GM23338 (cell line): ENCODE measurements around the gene SPZ1. TPM values are rescaled to one million over a fixed set of nuclear protein-coding genes. Genes with fewer than 3 reads are reported as not detected.
A peak's percentile ranks its signal among the peaks of the same experiment; 100 is the strongest.

Source experiments
- ATAC-seq: fragments of 200-7000 bp; cut with Tn5 transposase; 3 replicates; pipeline ENCODE4 v1.9.1; 2020
- DNase-seq: peaks from one replicate; pipeline ENCODE4 v3.0.0-alpha.2; 2015; ENCODE audit warnings: low spot score
- H2AFZ ChIP-seq: fragments of 200-600 bp; sonication (generic); 2 replicates; pipeline ENCODE4 v1.8.0; 2016; ENCODE audit warnings: antibody characterized with exemption, mild to moderate bottlenecking, moderate library complexity
- H3F3A ChIP-seq: fragments of 200-600 bp; sonication (generic); replicated peaks from 2 replicates; pipeline ENCODE4 v1.8.0; 2017; ENCODE audit warnings: antibody characterized with exemption, mixed run types, low read depth
- H3K27ac ChIP-seq: fragments of 200-600 bp; sonication (generic); 2 replicates; pipeline ENCODE4 v1.6.1; 2016; ENCODE audit warnings: low read depth
- H3K27me3 ChIP-seq: fragments of 200-600 bp; sonication (generic); 2 replicates; pipeline ENCODE4 v1.8.0; 2016; ENCODE audit warnings: mild to moderate bottlenecking, mixed run types, moderate library complexity; ENCODE audit not compliant: insufficient read depth
- H3K36me3 ChIP-seq: fragments of 200-600 bp; sonication (generic); 2 replicates; pipeline ENCODE4 v1.8.0; 2016; ENCODE audit warnings: mild to moderate bottlenecking; ENCODE audit not compliant: insufficient read depth
- H3K4me1 ChIP-seq: fragments of 200-600 bp; sonication (generic); 2 replicates; pipeline ENCODE4 v1.8.0; 2016; ENCODE audit warnings: mild to moderate bottlenecking, moderate library complexity; ENCODE audit not compliant: insufficient read depth
- H3K4me2 ChIP-seq: fragments of 200-600 bp; sonication (generic); 2 replicates; pipeline ENCODE4 v1.7.1; 2017; ENCODE audit warnings: mixed run types
- H3K4me3 ChIP-seq: fragments of 200-600 bp; sonication (generic); 2 replicates; pipeline ENCODE4 v1.6.1; 2016; ENCODE audit warnings: mixed run types
- H3K79me2 ChIP-seq: fragments of 200-600 bp; sonication (generic); replicated peaks from 2 replicates; pipeline ENCODE4 v1.8.0; 2017; ENCODE audit warnings: mild to moderate bottlenecking; ENCODE audit not compliant: insufficient read depth
- H3K9me2 ChIP-seq: fragments of 200-600 bp; sonication (generic); 2 replicates; pipeline ENCODE4 v1.8.0; 2017; ENCODE audit not compliant: insufficient read depth
- H4K20me1 ChIP-seq: fragments of 200-600 bp; sonication (generic); replicated peaks from 2 replicates; pipeline ENCODE4 v1.8.0; 2017; ENCODE audit warnings: mild to moderate bottlenecking; ENCODE audit not compliant: insufficient read depth
- H3K27ac Mint-ChIP-seq: 2 replicates; pipeline ENCODE4 v1.8.0; 2020; ENCODE audit warnings: inconsistent platforms, mild to moderate bottlenecking, moderate library complexity, mixed read lengths
- H3K27me3 Mint-ChIP-seq: 3 replicates; pipeline ENCODE4 v1.8.0; 2022; ENCODE audit warnings: low read depth, mild to moderate bottlenecking, moderate library complexity, mixed read lengths, inconsistent platforms; ENCODE audit not compliant: insufficient read depth, poor library complexity
- H3K36me3 Mint-ChIP-seq: 3 replicates; pipeline ENCODE4 v1.8.0; 2021; ENCODE audit warnings: low read depth, mild to moderate bottlenecking, inconsistent platforms, moderate library complexity, mixed read lengths
- H3K4me1 Mint-ChIP-seq: 3 replicates; pipeline ENCODE4 v1.8.0; 2020; ENCODE audit warnings: mild to moderate bottlenecking, inconsistent platforms, mixed read lengths
- H3K4me3 Mint-ChIP-seq: 3 replicates; pipeline ENCODE4 v1.8.0; 2021; ENCODE audit warnings: moderate library complexity, mild to moderate bottlenecking, inconsistent platforms, mixed read lengths
- H3K9me3 Mint-ChIP-seq: 3 replicates; pipeline ENCODE4 v1.8.0; 2020; ENCODE audit warnings: moderate library complexity, mild to moderate bottlenecking, inconsistent platforms, mixed read lengths
- EZH2phosphoT487 ChIP-seq: fragments of 200-600 bp; sonication (generic); IDR thresholded peaks from one replicate; pipeline ENCODE4 v1.8.1; 2018; ENCODE audit warnings: antibody characterized with exemption; ENCODE audit not compliant: unreplicated experiment
- JUNB ChIP-seq: IDR thresholded peaks from one replicate; pipeline ENCODE4 v1.6.1; 2016; ENCODE audit warnings: antibody characterized with exemption; ENCODE audit not compliant: unreplicated experiment
- ZNF331 ChIP-seq: fragments of 250-450 bp; sonication (Bioruptor Pico); IDR thresholded peaks from 2 replicates; pipeline ENCODE4 v1.5.0; 2020; ENCODE audit warnings: low read depth, mild to moderate bottlenecking, moderate library complexity
- polyA plus RNA-seq: library from polyadenylated mRNA; unstranded; fragments of >200 nt; fragmentation: Nextera tagmentation; extraction: Ambion mirVana; gene quantifications from 2 replicates; pipeline ENCODE4 v1.2.1, GENCODE V29; 2016
- total RNA-seq: library from RNA; depleted of rRNA; stranded (reverse); fragments of >200 nt; shearing (Covaris generic); gene quantifications from 2 replicates; pipeline ENCODE4 v1.2.3, GENCODE V29; 2014
- TF ChIP-seq, protein P1 (sequence below), 2 experiments: fragments of 200-600 bp in 1 of 2; sonication (generic) in 1 of 2; conservative IDR thresholded peaks; 2 replicates each; pipeline versions ENCODE4 v1.5.1 to v1.6.1; 2016 to 2017; ENCODE audit warnings: antibody characterized with exemption in 2 of 2, low read depth in 2 of 2, mild to moderate bottlenecking in 2 of 2, moderate library complexity in 1 of 2
- TF ChIP-seq, protein P2 (sequence below): IDR thresholded peaks from one replicate; pipeline ENCODE4 v1.6.1; 2018; ENCODE audit warnings: antibody characterized with exemption; ENCODE audit not compliant: unreplicated experiment
- TF ChIP-seq, protein P3 (sequence below): fragments of 250-450 bp; sonication (Bioruptor Pico); IDR thresholded peaks from 2 replicates; pipeline ENCODE4 v1.5.0; 2020; ENCODE audit warnings: mild to moderate bottlenecking, moderate library complexity
- TF ChIP-seq, protein P4 (sequence below): IDR thresholded peaks from 2 replicates; pipeline ENCODE4 v1.6.1; 2016; ENCODE audit warnings: antibody characterized with exemption

The SPZ1 gene
- total and polyA plus RNA-seq, 2 experiments from 2014 or later, result not detected

DNA sequence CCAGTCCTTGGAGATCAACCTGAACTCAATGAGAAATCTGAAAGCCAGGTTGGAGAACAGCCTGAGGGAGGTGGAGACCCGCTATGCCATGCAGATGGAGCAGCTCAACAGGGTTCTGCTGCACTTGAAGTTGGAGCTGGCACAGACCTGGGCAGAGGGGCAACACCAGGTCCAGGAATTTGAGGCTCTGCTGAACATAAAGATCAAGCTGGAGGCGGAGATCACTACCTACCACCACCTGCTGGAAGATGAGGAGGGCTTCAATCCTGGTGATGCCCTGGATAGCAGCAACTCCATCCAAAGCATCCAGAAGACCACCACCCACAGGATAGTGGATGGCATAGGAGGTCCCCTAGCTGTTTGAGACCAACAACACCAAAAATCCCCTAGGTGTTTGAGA is 30.5 kb upstream of the SPZ1 start (continued):
- TF ChIP-seq, protein P1, sequence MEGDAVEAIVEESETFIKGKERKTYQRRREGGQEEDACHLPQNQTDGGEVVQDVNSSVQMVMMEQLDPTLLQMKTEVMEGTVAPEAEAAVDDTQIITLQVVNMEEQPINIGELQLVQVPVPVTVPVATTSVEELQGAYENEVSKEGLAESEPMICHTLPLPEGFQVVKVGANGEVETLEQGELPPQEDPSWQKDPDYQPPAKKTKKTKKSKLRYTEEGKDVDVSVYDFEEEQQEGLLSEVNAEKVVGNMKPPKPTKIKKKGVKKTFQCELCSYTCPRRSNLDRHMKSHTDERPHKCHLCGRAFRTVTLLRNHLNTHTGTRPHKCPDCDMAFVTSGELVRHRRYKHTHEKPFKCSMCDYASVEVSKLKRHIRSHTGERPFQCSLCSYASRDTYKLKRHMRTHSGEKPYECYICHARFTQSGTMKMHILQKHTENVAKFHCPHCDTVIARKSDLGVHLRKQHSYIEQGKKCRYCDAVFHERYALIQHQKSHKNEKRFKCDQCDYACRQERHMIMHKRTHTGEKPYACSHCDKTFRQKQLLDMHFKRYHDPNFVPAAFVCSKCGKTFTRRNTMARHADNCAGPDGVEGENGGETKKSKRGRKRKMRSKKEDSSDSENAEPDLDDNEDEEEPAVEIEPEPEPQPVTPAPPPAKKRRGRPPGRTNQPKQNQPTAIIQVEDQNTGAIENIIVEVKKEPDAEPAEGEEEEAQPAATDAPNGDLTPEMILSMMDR (conservative IDR thresholded peaks at IDR 0.05; ENCODE audit: low read depth in 2 of 2), result no peak
- TF ChIP-seq ZNF331 (CRISPR knock-in tag) (no peak), JUNB (no peak)

DNA sequence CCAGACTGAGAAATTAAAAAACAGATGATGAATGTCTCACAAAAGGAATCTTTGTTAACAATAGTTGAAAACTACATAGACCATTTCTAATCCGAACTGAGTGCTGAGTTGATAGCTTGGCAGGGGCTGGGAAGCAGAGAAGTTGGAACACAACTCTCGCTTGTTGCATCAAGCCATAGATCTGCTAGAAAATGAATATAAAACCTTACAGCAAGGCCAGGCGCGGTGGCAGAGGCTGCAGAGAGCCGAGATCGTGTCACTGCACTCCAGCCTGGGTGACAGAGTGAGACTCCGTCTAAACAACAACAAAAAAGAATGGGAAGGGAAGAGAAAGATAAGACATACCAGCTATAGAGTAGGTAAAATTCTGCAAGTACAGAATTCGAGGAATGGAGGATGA is 28.0 kb upstream of the SPZ1 start:
- H3K79me2 ChIP-seq, result no peaks in the 10 kb centered on the region
- no peaks in the 10 kb centered on the region for H3K4me1 ChIP-seq
- H3K27me3 ChIP-seq, result no peaks in the 10 kb centered on the region
- Mint-ChIP-seq H3K9me3 (peaks cover 4% of the 10 kb centered on the region; the same call in 2 of the 3 replicates), H3K4me1 (peaks cover 3% of the 10 kb centered on the region; the same call in 1 of the 3 replicates), H3K4me3 (no peak overlapping the region), H3K27me3 (peaks cover 6% of the 10 kb centered on the region), H3K36me3 (no peaks in the 10 kb centered on the region), H3K27ac (no peak overlapping the region)
- peaks cover 15% of the 10 kb centered on the region for H3K9me2 ChIP-seq
- H3K4me3 ChIP-seq, result no peak overlapping the region
- H3K36me3 ChIP-seq, result no peaks in the 10 kb centered on the region
- no peak for ATAC-seq
- no peaks in the 10 kb centered on the region for H3F3A ChIP-seq
- H4K20me1 ChIP-seq, result no peaks in the 10 kb centered on the region
- peak overlapping the region; percentile 69; the same call in 1 of the 2 replicates for H2AFZ ChIP-seq
- no peak for DNase-seq
- H3K27ac ChIP-seq, result no peak overlapping the region
- TF ChIP-seq, protein P2, sequence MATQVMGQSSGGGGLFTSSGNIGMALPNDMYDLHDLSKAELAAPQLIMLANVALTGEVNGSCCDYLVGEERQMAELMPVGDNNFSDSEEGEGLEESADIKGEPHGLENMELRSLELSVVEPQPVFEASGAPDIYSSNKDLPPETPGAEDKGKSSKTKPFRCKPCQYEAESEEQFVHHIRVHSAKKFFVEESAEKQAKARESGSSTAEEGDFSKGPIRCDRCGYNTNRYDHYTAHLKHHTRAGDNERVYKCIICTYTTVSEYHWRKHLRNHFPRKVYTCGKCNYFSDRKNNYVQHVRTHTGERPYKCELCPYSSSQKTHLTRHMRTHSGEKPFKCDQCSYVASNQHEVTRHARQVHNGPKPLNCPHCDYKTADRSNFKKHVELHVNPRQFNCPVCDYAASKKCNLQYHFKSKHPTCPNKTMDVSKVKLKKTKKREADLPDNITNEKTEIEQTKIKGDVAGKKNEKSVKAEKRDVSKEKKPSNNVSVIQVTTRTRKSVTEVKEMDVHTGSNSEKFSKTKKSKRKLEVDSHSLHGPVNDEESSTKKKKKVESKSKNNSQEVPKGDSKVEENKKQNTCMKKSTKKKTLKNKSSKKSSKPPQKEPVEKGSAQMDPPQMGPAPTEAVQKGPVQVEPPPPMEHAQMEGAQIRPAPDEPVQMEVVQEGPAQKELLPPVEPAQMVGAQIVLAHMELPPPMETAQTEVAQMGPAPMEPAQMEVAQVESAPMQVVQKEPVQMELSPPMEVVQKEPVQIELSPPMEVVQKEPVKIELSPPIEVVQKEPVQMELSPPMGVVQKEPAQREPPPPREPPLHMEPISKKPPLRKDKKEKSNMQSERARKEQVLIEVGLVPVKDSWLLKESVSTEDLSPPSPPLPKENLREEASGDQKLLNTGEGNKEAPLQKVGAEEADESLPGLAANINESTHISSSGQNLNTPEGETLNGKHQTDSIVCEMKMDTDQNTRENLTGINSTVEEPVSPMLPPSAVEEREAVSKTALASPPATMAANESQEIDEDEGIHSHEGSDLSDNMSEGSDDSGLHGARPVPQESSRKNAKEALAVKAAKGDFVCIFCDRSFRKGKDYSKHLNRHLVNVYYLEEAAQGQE, result no peak
- no peak for TF ChIP-seq EZH2phosphoT487
- no peak overlapping the region for H3K4me2 ChIP-seq

DNA sequence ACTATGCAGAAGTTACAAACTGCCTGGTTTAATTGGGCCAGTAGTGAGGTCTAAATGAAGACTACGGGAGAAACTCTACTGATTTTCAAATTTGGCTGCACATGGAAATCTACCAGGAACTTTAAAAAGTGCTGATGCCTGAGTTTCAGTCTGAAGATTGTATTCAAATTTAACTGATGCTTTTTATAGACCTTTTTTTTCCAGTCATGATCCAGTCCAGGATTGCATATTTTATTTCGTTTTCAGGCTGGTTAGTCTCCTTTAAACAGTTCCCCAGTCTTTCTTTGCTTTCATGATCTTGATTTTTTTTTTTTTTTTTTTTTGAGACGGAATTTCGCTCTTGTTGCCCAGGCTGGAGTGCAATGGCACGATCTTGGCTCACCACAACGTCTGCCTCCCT is 23.7 kb upstream of the SPZ1 start:
- H3K4me2 ChIP-seq, result no peak overlapping the region
- DNase-seq (no peak), ATAC-seq (no peak)
- no peaks in the 10 kb centered on the region for H3K36me3 ChIP-seq
- H3K9me2 ChIP-seq, result no peaks in the 10 kb centered on the region
- H4K20me1 ChIP-seq, result no peaks in the 10 kb centered on the region
- no peak overlapping the region; the same call in 1 of the 2 replicates for H2AFZ ChIP-seq
- Mint-ChIP-seq H3K27me3 (peaks cover 3% of the 10 kb centered on the region), H3K4me1 (peaks cover 3% of the 10 kb centered on the region; the same call in 1 of the 3 replicates), H3K4me3 (no peak overlapping the region), H3K9me3 (peaks cover 17% of the 10 kb centered on the region), H3K27ac (no peak overlapping the region), H3K36me3 (peaks cover 9% of the 10 kb centered on the region)
- no peaks in the 10 kb centered on the region for H3K27me3 ChIP-seq
- no peaks in the 10 kb centered on the region for H3K4me1 ChIP-seq
- no peaks in the 10 kb centered on the region for H3F3A ChIP-seq
- H3K4me3 ChIP-seq, result no peak overlapping the region
- H3K79me2 ChIP-seq, result no peaks in the 10 kb centered on the region
- H3K27ac ChIP-seq, result no peak overlapping the region
- TF ChIP-seq, protein P3, sequence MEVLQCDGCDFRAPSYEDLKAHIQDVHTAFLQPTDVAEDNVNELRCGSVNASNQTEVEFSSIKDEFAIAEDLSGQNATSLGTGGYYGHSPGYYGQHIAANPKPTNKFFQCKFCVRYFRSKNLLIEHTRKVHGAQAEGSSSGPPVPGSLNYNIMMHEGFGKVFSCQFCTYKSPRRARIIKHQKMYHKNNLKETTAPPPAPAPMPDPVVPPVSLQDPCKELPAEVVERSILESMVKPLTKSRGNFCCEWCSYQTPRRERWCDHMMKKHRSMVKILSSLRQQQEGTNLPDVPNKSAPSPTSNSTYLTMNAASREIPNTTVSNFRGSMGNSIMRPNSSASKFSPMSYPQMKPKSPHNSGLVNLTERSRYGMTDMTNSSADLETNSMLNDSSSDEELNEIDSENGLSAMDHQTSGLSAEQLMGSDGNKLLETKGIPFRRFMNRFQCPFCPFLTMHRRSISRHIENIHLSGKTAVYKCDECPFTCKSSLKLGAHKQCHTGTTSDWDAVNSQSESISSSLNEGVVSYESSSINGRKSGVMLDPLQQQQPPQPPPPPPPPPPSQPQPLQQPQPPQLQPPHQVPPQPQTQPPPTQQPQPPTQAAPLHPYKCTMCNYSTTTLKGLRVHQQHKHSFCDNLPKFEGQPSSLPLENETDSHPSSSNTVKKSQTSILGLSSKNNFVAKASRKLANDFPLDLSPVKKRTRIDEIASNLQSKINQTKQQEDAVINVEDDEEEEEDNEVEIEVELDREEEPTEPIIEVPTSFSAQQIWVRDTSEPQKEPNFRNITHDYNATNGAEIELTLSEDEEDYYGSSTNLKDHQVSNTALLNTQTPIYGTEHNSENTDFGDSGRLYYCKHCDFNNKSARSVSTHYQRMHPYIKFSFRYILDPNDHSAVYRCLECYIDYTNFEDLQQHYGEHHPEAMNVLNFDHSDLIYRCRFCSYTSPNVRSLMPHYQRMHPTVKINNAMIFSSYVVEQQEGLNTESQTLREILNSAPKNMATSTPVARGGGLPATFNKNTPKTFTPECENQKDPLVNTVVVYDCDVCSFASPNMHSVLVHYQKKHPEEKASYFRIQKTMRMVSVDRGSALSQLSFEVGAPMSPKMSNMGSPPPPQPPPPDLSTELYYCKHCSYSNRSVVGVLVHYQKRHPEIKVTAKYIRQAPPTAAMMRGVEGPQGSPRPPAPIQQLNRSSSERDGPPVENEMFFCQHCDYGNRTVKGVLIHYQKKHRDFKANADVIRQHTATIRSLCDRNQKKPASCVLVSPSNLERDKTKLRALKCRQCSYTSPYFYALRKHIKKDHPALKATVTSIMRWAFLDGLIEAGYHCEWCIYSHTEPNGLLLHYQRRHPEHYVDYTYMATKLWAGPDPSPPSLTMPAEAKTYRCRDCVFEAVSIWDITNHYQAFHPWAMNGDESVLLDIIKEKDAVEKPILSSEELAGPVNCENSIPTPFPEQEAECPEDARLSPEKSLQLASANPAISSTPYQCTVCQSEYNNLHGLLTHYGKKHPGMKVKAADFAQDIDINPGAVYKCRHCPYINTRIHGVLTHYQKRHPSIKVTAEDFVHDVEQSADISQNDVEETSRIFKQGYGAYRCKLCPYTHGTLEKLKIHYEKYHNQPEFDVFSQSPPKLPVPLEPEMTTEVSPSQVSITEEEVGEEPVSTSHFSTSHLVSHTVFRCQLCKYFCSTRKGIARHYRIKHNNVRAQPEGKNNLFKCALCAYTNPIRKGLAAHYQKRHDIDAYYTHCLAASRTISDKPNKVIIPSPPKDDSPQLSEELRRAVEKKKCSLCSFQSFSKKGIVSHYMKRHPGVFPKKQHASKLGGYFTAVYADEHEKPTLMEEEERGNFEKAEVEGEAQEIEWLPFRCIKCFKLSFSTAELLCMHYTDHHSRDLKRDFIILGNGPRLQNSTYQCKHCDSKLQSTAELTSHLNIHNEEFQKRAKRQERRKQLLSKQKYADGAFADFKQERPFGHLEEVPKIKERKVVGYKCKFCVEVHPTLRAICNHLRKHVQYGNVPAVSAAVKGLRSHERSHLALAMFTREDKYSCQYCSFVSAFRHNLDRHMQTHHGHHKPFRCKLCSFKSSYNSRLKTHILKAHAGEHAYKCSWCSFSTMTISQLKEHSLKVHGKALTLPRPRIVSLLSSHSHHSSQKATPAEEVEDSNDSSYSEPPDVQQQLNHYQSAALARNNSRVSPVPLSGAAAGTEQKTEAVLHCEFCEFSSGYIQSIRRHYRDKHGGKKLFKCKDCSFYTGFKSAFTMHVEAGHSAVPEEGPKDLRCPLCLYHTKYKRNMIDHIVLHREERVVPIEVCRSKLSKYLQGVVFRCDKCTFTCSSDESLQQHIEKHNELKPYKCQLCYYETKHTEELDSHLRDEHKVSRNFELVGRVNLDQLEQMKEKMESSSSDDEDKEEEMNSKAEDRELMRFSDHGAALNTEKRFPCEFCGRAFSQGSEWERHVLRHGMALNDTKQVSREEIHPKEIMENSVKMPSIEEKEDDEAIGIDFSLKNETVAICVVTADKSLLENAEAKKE (CRISPR knock-in tag), result no peak
- TF ChIP-seq, protein P4, sequence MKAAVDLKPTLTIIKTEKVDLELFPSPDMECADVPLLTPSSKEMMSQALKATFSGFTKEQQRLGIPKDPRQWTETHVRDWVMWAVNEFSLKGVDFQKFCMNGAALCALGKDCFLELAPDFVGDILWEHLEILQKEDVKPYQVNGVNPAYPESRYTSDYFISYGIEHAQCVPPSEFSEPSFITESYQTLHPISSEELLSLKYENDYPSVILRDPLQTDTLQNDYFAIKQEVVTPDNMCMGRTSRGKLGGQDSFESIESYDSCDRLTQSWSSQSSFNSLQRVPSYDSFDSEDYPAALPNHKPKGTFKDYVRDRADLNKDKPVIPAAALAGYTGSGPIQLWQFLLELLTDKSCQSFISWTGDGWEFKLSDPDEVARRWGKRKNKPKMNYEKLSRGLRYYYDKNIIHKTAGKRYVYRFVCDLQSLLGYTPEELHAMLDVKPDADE, result no peak
